ENCODE data around the gene MCM9. TPM values are rescaled to one million over a fixed set of nuclear protein-coding genes. Genes with fewer than 3 reads are reported as not detected.

The MCM9 gene
- total and polyA plus RNA-seq, 2 donors from 2014 or later: 4.8 to 25.9 TPM

DNA sequence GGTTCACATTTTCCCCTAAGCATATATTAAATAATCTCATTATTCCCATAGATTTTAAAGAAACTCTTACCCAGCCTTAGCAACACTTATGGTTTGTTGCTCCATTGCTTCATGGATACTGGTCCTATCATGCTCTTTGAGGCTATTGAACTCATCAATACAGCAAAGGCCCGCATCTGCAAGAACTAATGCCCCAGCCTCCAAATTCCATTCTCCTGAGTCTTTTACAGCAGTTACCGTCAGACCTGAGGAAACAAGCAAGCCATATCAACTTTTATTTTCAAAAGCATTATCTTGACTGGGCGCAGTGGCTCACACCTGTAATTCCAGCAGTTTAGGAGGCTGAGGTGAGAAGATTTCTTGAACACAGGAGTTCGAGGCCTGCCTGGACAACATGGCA, 78.7 kb downstream of the MCM9 start:
- Histone ChIP-seq H3K36me3 (ENCODE audit: control insufficient read depth in 2 of 3, insufficient read depth in 3 of 3, low read length in 3 of 3) (peaks cover 0 to under 1% (median 0%) of the 10 kb centered on the region in 3 donors), H3K27ac (ENCODE audit: low read depth in 2 of 2, low read length in 2 of 2) (no peak overlapping the region), H3K9ac (ENCODE audit: low read length in 3 of 3) (no peak overlapping the region), H3K4me3 (ENCODE audit: low read length in 3 of 3) (no peak overlapping the region), H3K9me3 (ENCODE audit: control insufficient read depth in 2 of 3, insufficient read depth in 1 of 3, low read length in 3 of 3) (no peaks in the 10 kb centered on the region), H3K27me3 (ENCODE audit: control insufficient read depth, insufficient read depth, low read length) (no peaks in the 10 kb centered on the region), H3K4me1 (ENCODE audit: control insufficient read depth in 2 of 3, insufficient read depth in 2 of 3, low read depth in 1 of 3, low read length in 3 of 3) (no peaks in the 10 kb centered on the region)
- TF ChIP-seq, protein P1, sequence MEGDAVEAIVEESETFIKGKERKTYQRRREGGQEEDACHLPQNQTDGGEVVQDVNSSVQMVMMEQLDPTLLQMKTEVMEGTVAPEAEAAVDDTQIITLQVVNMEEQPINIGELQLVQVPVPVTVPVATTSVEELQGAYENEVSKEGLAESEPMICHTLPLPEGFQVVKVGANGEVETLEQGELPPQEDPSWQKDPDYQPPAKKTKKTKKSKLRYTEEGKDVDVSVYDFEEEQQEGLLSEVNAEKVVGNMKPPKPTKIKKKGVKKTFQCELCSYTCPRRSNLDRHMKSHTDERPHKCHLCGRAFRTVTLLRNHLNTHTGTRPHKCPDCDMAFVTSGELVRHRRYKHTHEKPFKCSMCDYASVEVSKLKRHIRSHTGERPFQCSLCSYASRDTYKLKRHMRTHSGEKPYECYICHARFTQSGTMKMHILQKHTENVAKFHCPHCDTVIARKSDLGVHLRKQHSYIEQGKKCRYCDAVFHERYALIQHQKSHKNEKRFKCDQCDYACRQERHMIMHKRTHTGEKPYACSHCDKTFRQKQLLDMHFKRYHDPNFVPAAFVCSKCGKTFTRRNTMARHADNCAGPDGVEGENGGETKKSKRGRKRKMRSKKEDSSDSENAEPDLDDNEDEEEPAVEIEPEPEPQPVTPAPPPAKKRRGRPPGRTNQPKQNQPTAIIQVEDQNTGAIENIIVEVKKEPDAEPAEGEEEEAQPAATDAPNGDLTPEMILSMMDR (IDR thresholded peaks at IDR 0.05; ENCODE audit: borderline replicate concordance, extremely low read depth, insufficient read depth): no peak
- DNase-seq: no peak
- no peak for FAIRE-seq
- intact Hi-C loops (cut with DNase I): no loop called here

DNA sequence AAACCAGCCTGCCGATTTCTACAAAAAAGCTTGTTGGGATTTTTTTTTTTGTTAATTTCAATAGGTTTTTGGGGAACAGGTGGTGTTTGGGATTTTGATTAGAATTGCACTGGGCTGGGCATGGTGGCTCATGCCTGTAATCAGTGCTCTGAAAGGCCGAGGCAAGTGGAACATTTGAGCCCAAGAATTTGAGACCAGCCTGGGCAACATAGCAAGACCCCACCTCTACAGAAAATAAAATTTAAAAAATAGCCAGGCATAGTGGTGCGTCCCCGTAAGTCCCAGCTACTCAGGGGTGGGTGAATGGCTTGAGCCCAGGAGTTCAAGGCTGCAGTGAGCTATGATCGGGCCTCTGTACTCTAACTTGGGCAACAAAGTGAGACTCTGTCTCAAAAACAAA, 81.6 kb downstream of the MCM9 start:
- Histone ChIP-seq H3K9me3 (ENCODE audit: control insufficient read depth in 2 of 3, insufficient read depth in 1 of 3, low read length in 3 of 3) (no peaks in the 10 kb centered on the region), H3K36me3 (ENCODE audit: control insufficient read depth in 2 of 3, insufficient read depth in 3 of 3, low read length in 3 of 3) (no peaks in the 10 kb centered on the region), H3K9ac (ENCODE audit: low read length in 3 of 3) (no peak overlapping the region), H3K27ac (ENCODE audit: low read depth in 2 of 2, low read length in 2 of 2) (no peak overlapping the region), H3K4me1 (ENCODE audit: control insufficient read depth in 2 of 3, insufficient read depth in 2 of 3, low read depth in 1 of 3, low read length in 3 of 3) (no peaks in the 10 kb centered on the region), H3K4me3 (ENCODE audit: low read length in 3 of 3) (no peak overlapping the region), H3K27me3 (ENCODE audit: control insufficient read depth, insufficient read depth, low read length) (no peaks in the 10 kb centered on the region)
- intact Hi-C loops (cut with DNase I): no loop called here
- TF ChIP-seq, protein P1 (IDR thresholded peaks at IDR 0.05; ENCODE audit: borderline replicate concordance, extremely low read depth, insufficient read depth): no peak
- FAIRE-seq: no peak
- DNase-seq: no peak

DNA sequence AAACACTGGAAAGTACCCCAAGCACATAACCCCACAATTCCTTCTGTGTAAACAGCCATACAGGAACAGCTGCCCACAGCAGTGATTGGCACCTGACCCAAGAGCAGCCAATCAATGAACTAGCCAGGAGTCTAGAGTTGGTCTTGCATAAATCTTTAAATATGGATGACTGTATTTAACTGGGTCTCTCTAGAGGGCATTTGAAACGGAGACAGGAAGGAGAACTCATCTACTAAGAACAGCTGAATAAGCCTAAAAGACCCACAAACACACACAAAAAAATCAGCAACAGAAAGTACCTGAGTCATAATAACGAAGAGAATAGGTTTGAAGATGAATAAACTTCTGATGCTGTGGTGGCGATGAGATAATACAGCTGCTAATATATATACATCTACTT, 90.0 kb downstream of the MCM9 start:
- H3K36me3 ChIP-seq (ENCODE audit: control insufficient read depth in 2 of 3, insufficient read depth in 3 of 3, low read length in 3 of 3): no peaks in the 10 kb centered on the region
- no peaks in the 10 kb centered on the region for H3K27me3 ChIP-seq (ENCODE audit: control insufficient read depth, insufficient read depth, low read length)

More for the DNA sequence above, 90.0 kb downstream of the MCM9 start:
- Histone ChIP-seq H3K4me1 (ENCODE audit: control insufficient read depth in 2 of 3, insufficient read depth in 2 of 3, low read depth in 1 of 3, low read length in 3 of 3) (no peaks in the 10 kb centered on the region), H3K4me3 (ENCODE audit: low read length in 3 of 3) (no peak overlapping the region), H3K9me3 (ENCODE audit: control insufficient read depth in 2 of 3, insufficient read depth in 1 of 3, low read length in 3 of 3) (no peaks in the 10 kb centered on the region), H3K27ac (ENCODE audit: low read depth in 2 of 2, low read length in 2 of 2) (no peak overlapping the region), H3K9ac (ENCODE audit: low read length in 3 of 3) (no peak overlapping the region)
- DNase-seq: no peak
- TF ChIP-seq, protein P1 (IDR thresholded peaks at IDR 0.05; ENCODE audit: borderline replicate concordance, extremely low read depth, insufficient read depth): no peak
- intact Hi-C loops (cut with DNase I): no loop called here
- FAIRE-seq: no peak

All from kidney (tissue), 14 donors.